ENCODE results near the gene TGFA. TPM values are rescaled to one million over a fixed set of nuclear protein-coding genes. Genes with fewer than 3 reads are reported as not detected.

Gene TGFA
- total and polyA plus RNA-seq, 12 donors, result 0.17 to 3.4 (median 1.2) TPM

GRCh38 chr2:70420143-70420542 is 133.5 kb downstream of the TGFA start:
- TF ChIP-seq, protein P1, sequence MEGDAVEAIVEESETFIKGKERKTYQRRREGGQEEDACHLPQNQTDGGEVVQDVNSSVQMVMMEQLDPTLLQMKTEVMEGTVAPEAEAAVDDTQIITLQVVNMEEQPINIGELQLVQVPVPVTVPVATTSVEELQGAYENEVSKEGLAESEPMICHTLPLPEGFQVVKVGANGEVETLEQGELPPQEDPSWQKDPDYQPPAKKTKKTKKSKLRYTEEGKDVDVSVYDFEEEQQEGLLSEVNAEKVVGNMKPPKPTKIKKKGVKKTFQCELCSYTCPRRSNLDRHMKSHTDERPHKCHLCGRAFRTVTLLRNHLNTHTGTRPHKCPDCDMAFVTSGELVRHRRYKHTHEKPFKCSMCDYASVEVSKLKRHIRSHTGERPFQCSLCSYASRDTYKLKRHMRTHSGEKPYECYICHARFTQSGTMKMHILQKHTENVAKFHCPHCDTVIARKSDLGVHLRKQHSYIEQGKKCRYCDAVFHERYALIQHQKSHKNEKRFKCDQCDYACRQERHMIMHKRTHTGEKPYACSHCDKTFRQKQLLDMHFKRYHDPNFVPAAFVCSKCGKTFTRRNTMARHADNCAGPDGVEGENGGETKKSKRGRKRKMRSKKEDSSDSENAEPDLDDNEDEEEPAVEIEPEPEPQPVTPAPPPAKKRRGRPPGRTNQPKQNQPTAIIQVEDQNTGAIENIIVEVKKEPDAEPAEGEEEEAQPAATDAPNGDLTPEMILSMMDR (IDR thresholded peaks at IDR 0.05), result no peak
- intact Hi-C loops (cut with DNase I), result no loop called here
- Histone ChIP-seq H3K4me1 (no peaks in the 10 kb centered on the region), H3K27me3 (peaks cover 0 to 23% (median 5%) of the 10 kb centered on the region in 7 donors), H3K4me3 (no peak overlapping the region), H3K36me3 (no peaks in the 10 kb centered on the region), H3K9me3 (no peaks in the 10 kb centered on the region), H3K27ac (no peak overlapping the region)
- DNase-seq (no peak), ATAC-seq (no peak)
- 81 to 83% methylated on average over 4 of the region's 4 CpGs for WGBS, 2 donors

GRCh38 chr2:70418514-70418913 is 135.1 kb downstream of the TGFA start:
- H3K4me3 ChIP-seq, result no peak overlapping the region
- DNase-seq (no peak), ATAC-seq (no peak)
- TF ChIP-seq, protein P1 (IDR thresholded peaks at IDR 0.05), result no peak
- H3K27me3 ChIP-seq, result peaks cover 0 to 17% (median 5%) of the 10 kb centered on the region in 7 donors
- H3K4me1 ChIP-seq, result no peaks in the 10 kb centered on the region
- no peak overlapping the region for H3K27ac ChIP-seq
- intact Hi-C loops (cut with DNase I), result no loop called here
- no peaks in the 10 kb centered on the region for H3K36me3 ChIP-seq
- H3K9me3 ChIP-seq, result no peaks in the 10 kb centered on the region
- 86 to 88% methylated on average over 12 of the region's 12 CpGs for WGBS, 2 donors

GRCh38 chr2:70417011-70417410 is 136.6 kb downstream of the TGFA start:
- TF ChIP-seq, protein P1 (IDR thresholded peaks at IDR 0.05), result no peak
- intact Hi-C loops (cut with DNase I), result no loop called here
- peaks cover 0 to 12% (median 5%) of the 10 kb centered on the region in 7 donors for H3K27me3 ChIP-seq
- DNase-seq (no peak), ATAC-seq (no peak)
- no peak overlapping the region for H3K27ac ChIP-seq
- no peak overlapping the region for H3K4me3 ChIP-seq
- no peaks in the 10 kb centered on the region for H3K9me3 ChIP-seq
- no peaks in the 10 kb centered on the region for H3K4me1 ChIP-seq
- WGBS, 2 donors, result 91 to 94% methylated on average over 1 of the region's 1 CpG
- no peaks in the 10 kb centered on the region for H3K36me3 ChIP-seq

- Histone ChIP-seq H3K27ac (no peak overlapping the region), H3K9me3 (no peaks in the 10 kb centered on the region), H3K27me3 (peaks cover 0 to 8% (median 0%) of the 10 kb centered on the region in 7 donors), H3K4me1 (no peaks in the 10 kb centered on the region), H3K36me3 (no peaks in the 10 kb centered on the region), H3K4me3 (no peak overlapping the region)
- ATAC-seq, result no peak
- WGBS, 2 donors, result 48 to 52% methylated on average over 7 of the region's 7 CpGs
- DNase-seq, result no peak
- TF ChIP-seq, protein P1 (IDR thresholded peaks at IDR 0.05), result no peak
- intact Hi-C loops (cut with DNase I), result loop anchor here in 1 of 10 donors (5.0 kb wide), 1 partner anchor 105 kb away; no protein-coding TSS in a partner anchor
Observed at GRCh38 chr2:70412294-70413070, 141.1 kb downstream of the TGFA start.

Data from heart right ventricle (tissue), 16 donors.